Stimulated activated CD8-positive, alpha-beta memory T cell treated with anti-CD3 and anti-CD28 coated beads, Interleukin-12 subunit alpha, Interleukin-12 subunit beta, amount 100 ng/mL, for 24 hours (primary cell): ENCODE results near the gene SCN1A.

Experiments used
- DNase-seq: peaks from one replicate; pipeline ENCODE4 v3.0.0-alpha.2; 2020; ENCODE audit errors: extremely low read depth

SCN1A gene

DNA sequence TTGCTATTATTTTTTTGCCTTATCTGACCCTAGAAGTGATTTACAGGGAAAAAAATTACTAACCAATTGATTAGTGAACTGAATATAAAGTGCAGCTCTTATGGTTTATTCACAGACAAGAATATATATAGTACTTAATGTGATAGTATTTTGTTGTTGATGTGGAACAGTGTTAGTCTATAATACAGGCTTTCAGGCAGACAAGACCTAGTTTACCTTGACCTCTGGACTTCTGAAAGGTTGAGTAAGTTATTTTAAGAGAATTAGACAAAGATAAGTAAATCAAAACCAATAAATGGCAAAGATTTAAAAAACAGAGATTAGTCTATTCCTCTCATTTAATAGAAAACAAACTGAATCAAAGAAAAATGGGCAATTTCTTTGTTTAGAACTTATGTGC, 46.0 kb downstream of the SCN1A start:
- no peak for DNase-seq

DNA sequence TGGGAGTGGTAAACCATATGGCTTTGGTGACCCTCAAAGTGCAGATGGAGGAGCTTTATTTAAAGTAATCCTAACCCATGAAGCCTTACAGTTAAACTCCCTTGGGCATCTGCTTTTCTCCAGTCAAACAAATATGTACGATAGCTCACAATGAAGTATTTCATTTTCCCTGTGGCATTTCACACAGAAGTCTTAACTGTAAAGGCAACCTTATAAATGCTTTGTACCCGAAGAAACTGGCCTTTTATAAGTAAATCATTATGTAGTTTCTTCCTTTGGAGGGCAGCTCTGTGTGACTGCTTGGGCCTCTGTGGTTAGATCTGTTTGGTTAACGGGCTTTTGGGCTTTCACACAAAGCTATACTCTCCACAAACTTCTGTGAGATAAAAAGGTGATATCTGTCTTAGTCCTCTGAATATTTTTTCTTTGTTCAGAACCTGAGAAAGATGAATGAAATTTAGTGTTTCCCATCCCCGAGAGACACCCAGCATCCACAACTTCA, 46.6 kb downstream of the SCN1A start:
- no peak for DNase-seq

DNA sequence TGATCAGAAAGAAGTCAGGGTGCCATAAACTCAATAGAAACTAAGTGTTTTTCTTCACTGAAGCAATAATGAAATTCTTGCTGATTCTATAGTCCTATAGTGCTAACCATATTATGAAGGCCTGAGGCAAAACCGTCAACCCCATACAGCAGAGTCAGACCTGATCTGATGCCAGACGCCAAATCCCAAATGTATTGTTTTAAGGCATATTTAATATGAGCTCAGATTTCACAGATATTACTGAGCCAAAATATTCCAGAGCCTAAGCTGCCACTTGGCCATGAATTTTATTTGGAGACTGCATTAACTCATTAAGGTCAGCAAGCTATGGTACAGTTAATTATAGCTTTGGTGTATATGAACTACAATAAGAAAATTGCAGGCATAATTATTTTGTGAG, 53.4 kb downstream of the SCN1A start:
- DNase-seq, result no peak

DNA sequence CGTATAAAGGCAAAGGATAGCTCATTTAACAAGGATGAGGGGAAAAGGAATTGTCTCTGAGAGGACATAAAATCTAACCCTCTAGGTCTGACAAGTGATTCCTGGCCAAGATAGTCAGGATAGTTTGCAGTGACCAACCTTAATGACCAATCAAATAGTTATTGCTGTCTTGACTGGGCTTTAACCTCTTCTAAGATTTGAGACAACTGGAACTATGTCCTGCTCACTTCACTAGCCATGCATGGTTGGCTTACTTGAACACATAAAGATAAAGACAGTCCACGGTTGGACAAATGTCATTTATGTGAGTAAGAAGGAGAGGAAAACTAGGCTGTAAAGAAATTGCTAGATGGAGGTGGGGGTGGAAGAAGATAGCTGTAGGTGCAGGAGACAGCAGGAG, 53.8 kb downstream of the SCN1A start:
- DNase-seq, result no peak

DNA sequence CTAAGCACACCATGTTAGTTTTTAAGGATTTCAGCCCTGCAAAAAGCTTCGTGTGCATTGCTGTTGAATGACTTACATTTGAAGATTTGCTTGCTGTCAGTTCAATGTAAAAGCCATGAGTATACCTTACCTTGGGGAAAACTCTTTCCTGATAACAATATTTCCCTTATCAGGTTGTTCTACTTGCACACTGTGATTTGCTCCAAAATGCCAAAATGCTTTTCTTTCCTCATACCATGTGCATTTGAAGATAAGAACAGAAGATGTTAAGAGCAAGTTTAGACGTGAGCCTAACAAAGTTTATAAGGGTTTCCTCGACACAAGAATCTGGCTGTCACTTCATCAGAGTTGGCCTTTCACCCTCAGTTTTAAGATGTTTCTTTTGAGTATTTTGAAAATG, 57.6 kb downstream of the SCN1A start:
- DNase-seq, result no peak

DNA sequence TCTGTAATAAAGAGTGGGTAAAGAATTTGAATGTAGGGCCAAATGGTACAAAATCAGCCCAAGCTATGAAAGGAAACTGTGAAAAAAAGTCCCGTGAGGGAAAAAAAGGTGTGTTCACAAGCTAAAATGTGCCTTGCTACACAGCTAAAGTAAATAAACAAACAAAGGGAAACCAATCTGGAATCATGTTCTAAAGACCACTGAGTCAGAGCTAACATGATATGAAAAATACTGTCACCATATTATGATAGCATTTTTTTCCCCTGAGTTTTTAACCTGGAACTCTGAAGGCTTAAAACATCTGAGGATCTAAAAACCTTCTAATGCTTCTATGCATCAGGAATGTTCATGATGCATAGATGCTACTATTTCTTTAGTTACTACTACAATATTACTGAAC, 58.8 kb downstream of the SCN1A start:
- DNase-seq, result no peak

DNA sequence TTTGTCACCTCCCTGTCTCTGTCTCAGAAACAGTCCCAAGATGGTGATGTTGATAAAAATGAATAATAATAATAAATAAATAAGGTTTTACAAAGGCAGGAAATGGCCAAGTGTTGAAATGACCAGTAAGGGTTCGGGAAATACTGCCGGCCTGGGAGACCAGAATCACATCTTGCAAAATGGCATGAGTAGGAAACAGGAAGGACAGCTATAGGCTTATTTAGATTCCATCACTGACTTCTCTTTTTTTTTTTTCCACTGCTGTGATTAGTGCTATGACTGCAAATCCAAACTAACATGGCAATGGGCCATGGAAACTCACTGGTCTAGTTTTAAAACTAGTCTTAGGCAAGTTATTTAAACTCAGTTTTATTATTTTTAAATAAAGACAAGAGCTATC, 60.6 kb downstream of the SCN1A start:
- DNase-seq, result no peak

DNA sequence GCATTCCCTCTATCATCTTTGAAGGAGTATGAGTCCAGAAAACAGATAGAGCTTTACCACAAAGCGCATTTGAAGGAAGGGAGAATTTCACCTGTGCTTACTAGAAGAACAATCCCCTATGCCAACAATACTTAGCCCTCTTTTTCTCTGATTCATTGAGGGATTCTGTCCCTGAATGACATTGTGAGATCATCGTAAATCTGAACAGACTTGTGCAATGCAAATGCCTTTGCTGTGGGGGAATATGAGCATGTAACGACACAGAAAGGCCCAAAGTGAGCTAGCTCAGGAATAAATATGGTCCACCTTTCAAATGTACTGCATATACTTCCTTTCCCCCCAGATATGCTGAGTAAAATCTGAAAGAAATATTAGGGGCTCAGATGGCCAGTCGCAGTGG, 67.6 kb downstream of the SCN1A start:
- DNase-seq, result no peak

DNA sequence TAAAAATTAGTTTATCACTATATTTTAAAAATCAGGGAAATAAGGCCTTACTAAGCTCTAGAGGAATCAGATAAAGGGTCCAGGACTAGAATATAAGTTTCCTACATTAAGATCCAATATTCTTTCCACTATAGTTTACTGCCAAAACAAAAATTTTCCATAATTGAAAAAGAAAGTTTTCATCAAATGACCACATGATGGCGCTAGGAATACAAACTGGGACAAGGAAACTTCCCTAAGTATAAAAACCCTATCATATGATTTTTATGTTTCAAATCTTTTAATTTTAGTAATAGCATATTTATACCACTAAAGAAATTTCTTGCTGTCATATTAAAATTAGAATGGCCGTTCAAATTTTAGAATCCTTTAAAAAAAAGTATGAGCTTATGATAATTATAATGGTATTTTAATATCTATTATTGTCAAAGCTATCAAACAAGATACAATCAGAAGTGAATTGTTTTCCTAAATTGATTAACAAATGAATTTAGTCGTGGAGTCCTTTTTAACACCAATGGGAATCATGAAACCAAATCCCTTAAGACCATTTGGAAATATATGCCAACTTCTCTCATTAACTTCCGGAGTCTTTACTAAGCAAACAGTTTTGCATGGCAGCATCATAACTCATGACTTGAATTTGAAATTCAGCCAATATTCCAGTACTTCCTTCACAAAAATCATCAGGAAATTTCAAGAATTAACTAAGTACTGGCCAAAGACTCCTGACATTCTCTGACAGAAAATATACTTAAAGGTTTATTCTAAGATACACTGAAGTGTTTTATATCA, 70.3 kb downstream of the SCN1A start:
- DNase-seq, result no peak

DNA sequence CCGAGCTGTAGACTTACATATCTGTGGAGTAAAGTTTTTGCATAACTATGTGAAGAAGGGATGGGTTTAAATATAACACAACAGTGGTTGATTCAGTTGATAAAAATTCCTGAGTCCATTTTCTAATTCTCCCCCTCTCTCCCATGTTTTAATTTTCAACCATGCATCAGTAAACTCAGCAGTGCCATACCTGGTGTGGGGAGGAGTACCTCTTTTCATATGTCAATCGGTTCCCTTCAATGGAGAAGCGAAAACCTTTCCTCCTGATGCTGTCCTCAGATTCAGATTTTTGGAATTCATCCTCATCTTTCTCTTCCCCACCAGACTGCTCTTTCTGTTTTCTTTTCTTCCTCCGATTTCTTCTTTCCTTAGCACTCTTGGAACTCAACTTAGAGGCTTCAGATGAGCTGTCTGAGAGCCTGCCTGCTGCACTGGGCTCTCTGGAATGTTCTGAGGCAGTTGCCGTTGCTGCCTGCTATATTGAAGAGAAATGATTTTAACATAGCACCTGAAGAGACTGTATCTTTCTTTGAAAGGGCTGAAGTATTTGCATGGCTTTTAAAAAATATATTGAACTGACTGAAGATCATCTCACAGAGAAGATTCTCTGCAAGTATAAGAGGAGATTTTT, 82.9 kb downstream of the SCN1A start:
- no peak for DNase-seq

DNA sequence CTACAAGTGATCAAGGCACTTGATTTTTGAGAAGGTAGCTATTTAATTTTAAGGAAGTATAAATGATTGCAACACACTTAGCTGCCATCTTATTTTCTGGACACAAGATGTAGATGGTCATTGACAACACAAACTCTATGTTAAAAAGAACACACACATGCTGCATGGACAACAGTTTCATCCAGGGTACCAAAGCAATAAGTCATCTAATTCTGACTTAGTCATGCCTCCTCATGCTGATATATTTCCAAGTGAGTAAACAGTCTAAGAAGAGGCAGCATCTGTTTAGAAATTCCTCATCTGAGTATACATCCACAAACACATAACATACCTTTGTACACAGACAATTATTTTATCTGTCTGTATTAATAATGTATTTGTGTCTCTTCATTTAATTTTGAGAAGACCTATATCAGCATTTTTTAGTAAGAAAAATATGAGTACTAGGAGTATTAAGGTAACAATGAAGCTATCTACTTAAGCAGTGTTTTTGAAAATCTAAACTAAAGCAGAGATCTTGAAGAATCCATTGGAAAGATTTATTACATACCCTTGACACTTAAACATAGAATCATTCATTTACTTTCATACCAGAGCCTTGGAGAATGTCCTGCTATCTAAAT, 84.9 kb downstream of the SCN1A start:
- DNase-seq, result no peak

DNA sequence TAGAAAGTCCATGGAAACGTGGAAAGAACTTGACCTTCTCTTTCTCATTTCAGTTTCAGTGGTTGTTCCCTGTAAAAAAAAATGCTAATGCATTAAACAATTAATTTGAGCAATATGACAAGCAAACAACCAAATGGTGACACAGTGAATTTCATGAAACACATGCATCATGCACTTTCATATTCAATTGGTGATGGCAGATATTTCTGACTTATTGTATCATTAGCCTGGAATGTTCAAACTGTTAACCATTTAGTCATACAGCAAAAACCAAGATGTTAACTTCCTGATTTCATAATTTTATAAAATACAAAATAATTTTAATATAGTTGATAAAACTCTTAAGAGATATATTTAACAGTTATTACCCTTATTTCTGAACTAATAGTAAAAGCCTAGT, 85.5 kb downstream of the SCN1A start:
- no peak for DNase-seq

DNA sequence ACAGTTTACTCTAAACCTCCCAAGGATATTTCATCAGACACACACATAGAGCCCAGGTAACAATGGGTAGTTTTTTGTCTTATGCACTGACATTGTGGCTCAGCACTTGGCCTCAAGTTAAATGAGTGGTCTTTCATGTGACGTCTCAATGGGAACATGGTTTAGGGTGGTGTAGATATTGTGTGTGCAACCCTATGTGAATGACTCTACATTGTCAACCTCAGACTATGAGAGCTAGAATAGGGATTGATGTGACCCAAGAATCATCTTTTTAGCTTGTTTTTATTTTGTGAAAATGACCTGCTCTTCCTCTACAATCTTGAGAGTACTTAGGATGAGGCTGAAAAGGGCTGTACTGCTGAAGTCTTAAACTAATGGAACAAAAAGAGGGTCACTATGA, 86.2 kb downstream of the SCN1A start:
- no peak for DNase-seq

DNA sequence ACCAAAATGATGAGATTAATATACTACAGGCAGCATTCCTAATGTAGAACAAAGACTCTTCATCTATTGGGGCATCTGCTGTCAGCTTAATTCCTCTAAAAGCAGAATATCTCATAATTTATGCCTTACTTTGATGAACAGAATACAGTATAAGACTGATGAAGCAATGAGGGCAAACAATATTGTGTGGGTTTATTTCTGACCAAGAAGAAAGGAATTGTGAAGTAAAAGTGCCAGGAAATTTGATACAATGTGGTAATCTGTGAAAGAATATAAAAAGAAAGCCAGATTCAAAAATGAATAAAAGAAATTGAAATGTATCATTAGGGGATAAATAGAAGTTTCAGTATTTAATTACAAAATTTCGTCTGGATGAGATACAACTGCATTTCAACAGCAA, 95.5 kb downstream of the SCN1A start:
- no peak for DNase-seq

DNA sequence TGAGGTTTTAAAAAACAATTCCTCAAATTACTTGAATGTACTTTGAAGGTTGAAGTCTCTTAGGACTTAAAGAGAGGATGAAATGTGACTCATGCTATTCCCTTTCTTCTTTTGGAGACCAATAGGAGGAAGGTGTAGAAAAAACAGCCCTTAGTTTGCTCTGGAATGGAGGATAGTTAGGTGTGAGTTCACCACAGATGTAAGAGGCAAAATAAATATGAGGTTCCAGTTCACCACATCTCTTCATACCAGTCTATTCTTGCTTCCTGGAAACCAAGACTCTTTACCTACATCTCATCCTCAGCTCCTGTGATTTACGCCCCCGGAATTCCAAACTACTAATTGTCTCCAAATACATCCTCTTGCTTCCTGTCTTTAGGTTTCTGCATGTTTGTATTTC, 96.8 kb downstream of the SCN1A start:
- no peak for DNase-seq

DNA sequence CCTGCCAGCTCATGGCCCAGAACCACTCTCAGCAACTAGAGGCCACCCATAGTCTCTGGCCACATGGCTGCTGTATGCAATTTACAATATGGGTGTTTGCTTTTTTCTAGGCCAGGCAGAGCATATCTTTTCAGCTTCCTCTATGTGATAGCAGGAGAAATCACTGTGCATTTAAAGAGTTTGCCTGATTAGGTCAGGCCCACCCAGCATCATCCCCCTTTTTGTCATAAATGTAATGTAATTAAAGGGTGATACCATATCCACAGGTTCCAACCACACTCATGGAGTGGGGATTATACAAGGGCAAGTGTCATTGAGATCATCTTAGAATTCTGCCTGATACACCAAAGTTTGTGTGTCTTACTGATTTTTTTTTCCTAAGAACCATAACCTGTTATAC, 102.5 kb downstream of the SCN1A start:
- DNase-seq, result no peak

DNA sequence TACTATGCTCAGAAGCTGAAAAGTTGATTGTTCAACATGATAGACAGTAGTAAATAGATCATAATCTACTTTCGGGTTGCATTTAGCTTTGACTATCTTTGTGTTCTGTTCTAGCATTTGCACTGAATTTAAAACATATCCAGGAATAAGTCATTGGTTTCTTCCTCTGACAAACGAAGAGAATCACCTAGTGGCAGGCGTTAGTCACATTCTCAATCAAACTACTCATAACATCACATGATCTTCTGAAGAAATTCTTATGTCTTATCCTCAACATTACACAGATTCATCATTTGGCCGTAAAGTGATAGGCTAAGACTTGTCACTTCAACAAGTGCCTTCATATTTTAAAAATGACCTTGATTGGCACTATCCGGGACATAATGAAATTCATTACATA, 110.6 kb downstream of the SCN1A start:
- DNase-seq, result no peak

DNA sequence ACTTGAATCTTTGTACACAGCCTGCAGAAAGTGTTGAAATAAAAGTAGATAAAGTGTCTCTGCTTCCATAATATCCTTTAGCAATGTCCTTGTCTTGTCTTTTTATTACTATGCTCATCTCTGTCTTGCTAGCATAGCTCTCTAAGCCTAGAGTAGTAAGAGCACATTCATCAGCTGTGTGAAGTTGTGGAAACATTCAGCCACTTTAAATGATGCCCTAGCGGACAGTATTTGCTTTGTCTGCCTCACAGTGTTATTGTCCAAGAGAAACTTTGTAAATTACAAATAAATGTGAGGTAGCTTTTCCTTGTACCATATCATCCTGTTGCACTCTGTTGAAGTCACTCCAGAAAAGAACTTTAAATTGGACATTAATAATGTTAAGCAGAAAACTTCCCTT, 113.9 kb downstream of the SCN1A start:
- DNase-seq, result no peak

DNA sequence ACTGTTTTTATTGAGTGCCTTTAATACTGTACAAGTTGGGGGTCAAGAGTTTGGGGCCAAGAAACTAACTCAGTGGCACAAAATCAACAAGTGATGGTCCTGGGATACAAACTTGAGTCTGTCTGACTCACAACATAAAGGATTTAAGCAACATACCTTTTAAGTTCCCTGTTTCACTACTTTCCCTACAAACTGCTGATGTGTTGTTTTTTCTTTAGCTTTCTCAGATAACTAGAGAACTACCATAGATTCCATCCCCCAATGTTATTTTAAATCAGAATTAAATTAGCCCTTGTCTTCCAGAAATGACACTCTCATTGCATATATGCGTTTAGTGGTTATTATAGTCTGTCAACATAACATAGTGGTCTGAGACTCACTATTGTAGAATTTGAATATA, 116.2 kb downstream of the SCN1A start:
- no peak for DNase-seq

DNA sequence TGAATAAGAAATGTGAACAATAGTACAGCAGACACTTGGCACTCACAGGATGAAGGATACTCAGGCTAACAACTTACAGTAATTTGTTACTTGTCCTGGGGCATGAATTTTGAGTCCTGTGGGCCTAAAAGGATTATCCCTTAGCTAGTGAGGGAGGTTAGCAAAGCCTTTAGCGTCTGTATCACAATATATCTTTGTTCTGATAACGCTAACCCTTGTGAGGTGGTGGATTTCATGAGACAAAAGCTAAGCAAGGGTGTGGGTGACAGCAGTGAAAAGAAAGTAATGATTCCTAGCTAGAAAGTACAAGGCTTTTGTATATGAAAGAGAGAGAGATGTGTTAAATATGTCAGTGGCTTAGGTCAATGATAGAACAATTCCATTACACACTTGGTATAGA, 127.4 kb downstream of the SCN1A start:
- DNase-seq, result no peak

DNA sequence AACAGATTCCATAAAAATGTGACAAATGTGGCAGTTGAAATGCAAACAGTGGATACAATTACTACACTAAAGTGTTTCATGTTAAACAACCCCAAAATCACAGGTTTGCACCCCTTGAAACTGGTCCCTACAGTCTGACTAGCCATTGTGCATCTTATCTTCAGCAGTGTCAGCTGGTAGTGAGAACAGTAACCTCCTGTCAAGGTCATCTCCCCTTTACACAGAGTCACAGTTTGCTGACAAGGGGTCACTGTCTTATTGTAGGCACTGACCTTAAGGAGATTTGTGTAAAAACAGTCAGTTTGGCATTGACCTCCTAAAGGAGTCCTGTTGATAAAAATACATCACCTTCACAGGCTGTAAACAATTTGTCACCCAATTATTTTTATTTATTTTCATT, 137.0 kb downstream of the SCN1A start:
- no peak for DNase-seq

DNA sequence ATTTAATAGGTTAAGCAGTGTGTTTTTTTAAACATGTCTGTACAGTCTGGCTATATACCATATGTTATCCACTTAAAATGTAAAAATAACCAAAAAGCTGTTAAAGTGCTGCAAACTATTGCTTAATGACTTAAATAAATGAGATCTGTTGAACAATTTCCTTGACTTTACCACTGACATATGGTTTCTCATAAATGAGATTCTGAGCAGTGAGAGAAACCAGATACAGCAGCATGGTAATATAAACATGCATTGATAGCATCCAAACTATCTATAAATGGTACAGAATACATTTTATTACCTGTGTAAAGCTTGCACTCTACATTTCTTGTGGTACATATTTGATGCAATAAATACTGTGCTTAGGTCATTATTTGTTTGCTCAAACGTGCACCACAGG, 138.0 kb downstream of the SCN1A start:
- DNase-seq, result no peak

DNA sequence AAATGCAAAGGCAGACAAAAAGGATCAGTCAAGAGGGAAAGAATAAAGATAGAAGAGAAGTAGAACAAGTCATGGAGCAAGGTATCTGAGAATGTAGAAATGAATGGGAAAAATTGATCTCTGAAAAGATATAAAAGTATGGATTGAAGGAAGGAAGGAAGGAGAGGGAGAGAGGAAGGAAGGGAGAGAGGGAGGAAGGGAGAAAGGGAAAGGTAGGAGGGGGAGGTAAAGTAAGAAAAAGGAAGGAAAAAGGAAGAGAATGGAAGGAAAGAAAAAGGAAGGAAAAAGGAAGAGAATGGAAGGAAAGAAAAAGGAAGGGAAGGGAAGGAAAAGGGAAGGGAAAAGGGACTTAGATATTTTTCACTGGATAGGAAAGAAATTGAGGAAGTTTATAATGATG, 142.7 kb downstream of the SCN1A start:
- DNase-seq, result no peak
